Measurements from ENCODE around the gene RAET1G.
"Not testable (repeated sequence)": the region's sequence is repeated elsewhere in the genome, so short reads cannot be mapped to it uniquely, and the experiment has no call there.

Gene RAET1G

GRCh38 chr6:149909701-149910470, 13.0 kb downstream of the RAET1G start:
- DNase-seq: no peak

DNA sequence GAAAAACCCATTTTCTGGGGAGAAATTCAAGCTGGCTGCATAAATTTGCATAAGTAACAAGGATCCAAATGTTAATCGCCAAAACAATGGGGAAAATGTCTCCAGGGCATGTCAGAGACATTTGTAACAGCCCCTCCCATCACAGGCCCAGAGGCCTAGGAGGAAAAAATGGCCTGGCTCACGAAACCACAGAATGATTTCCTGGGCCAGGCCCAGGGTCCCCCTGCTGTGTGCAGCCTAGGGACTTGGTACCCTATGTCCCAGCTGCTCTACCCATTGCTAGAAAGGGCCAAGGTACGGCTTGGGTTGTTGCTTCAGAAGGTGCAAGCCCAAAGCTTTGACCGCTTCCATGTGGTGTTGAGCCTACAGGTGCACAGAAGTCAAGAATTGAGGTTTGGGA, 14.4 kb downstream of the RAET1G start:
- DNase-seq: not testable (repeated sequence)

DNA sequence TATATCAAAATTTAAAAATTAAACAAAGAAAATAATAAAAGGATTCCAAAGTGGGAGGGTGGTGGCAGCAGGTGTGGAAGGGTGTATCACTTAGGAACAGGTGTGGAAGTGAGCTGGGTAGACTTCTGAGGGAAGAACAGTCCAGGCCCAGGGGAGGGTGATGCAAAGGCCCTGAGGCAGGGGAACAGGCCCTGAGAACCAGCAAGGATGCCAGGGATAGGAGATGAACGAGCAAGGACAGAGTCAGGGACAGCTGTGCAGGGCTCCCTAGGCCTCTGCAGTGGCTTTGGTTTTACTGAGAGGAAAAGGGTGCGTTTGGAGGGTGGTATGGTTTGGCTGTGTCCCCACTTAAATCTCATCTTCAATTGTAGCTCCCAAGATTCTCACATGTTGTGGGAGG, 15.6 kb downstream of the RAET1G start:
- no peak for DNase-seq

DNA sequence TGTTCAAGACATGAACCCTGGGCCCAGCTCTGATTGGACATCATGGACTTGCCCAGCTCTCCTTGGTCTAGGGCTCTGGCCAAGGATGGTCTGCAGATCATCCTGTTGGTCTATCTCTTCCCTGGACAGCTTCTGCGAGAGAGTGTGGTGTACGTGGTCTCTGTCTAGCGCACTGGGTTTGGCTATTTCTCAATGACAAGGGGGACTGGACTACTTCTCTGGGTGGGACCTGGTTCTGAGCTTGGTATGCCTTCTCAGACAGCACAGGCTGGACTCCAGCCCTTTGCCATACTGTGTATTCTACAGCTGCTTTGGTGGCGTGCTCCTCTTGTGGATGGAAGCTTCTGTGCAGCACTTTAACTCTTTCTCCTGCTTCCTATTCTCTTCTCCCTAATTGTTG, 16.5 kb downstream of the RAET1G start:
- no peak for DNase-seq

GRCh38 chr6:149905911-149906371, 17.0 kb downstream of the RAET1G start:
- DNase-seq: peak; percentile 22

DNA sequence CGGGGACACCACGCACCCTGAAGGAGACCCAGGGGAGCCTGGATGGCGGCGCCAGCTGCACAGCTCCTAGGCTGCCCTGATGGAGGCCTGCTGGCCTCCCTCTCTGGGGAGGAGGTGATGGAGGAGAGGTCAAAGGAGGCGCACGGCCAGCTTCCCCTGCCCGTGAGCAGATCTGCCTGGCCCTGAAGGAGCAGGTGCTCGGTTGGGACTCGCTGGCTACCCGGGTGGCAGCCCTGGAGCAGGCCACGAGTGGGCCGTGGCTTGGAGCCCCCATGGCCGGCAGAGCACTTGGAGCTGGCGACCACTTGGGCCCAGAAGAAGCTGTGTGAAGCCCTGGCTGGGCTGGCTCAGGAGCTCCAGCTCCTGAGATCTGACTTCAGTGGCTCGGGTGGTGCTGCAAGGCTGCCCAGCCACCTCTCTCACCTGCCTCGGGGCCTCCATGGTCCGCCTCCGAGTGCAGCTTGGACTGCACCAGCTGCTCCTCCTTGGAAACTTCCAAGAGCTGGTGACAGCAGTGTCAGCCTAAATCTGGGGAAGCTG, 17.5 kb downstream of the RAET1G start:
- DNase-seq: no peak

- peak; percentile 51 for DNase-seq
These were observed 18.1 kb downstream of the RAET1G start for GRCh38 chr6:149904661-149905370.

DNA sequence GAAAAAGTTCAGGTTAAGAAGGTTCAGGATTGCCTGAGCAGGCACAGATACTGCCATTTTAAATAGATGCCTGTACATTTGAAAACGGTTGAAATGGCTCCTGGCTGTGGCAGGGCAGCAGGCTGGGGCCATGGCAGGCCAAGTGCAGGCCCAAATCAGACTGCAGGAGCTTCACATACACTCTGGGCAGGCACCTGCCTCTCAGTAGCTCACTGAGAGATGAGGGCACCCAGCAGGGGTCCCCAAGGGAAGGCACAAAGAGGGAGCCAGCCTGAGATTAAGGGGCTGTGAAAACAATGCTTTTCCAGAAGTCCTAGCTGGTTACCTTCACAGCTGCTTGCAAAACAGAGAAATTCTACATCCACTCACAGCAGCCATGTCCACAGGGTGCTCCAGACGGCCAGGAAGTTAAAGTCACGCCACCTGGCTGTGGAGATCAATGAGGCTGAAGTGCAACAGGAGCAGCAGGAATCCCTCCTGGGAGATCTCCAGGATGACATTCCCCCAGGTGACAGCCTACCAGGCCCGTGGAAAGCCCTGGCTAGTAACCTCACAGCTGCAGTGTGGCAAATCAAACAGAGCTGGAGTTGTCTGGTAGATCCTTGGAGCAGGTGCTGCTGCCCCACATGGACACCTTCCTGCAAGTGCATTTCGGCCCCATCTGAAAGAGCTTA, 18.8 kb downstream of the RAET1G start:
- peak; percentile 85 for DNase-seq

- no peak for DNase-seq
These were observed 21.3 kb downstream of the RAET1G start for GRCh38 chr6:149901444-149902140.

DNA sequence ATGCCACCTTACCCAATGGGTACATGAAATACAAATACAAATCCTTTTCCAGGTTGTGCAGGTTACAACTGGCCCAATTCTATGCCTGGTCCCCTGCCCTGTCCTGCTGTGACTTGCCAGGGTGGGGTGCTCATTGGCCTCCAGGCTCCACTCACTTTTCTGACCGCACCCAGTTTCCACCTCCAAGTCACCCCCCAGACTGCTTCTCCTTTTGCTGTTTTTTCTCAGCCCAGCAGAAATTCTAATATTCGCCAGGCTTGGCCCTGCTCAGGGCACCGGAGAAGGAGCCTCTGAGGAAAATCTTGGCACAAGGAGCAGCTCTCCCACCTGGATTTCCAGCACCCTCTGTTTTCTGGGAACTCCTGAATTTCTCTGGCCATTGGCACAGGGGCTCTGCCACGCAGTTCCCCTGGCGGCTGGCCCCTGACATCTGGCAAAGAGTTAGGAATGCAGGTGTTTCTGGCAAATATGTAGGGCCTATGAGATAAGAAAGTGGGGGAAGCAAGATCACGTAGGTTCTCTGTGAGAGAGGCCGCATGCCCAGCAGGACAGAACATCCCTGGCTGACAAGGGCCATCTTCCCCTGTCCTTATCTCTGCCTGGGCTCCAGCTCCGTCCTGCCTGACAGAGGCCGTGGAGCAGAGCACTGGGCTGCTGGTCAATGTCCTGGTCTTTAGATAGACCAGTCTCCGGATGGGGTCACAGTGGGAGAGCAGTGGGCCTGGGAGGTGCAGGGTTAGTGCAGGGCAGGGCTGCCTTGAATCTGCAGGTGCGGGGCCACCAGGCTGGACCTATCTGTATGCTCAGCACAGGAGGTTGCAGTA, 22.1 kb downstream of the RAET1G start:
- DNase-seq: no peak

DNA sequence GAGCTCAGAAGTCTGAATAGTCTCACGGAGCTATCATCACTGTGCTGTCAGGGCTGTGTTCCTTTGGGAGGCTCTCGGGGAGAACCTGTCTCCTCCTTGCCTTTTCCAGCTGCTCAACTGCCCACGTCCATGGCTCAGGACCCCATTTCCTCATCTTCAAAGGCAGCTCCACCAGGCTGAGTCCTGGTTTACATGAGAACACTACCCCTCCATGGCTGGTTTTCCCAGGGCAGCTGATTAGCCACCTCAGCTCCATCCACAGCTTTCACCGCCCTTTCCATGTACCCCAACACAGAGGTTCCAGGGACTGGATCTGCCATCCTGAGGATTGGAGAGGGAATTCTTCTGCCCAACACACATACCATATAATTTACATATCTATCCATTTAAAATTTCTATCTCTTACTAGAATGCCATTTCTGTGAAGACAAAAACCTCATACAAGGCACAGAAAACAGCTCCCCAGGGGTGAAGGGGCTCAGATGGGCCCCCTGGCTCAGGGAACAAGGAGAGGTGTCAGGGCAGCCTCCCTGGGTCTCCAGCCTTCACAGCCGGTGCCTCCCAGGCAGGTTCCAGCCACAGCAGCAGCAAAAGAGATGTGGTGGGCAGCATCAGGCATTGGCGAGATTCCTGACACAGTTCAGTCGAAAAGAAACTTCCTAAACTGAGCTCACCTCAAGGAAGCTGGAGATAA, 22.8 kb downstream of the RAET1G start:
- no peak for DNase-seq

GRCh38 chr6:149899486-149899885, 23.4 kb downstream of the RAET1G start:
- DNase-seq: no peak

GRCh38 chr6:149898966-149899365, 24.0 kb downstream of the RAET1G start:
- no peak for DNase-seq

- peak; percentile 30 for DNase-seq
These were observed 24.8 kb downstream of the RAET1G start, which contains the start of gene RAET1E for GRCh38 chr6:149897855-149898744. Gene RAET1E (minus strand): TSS chr6:149898113. CDS start chr6:149890901, 7,212 bp downstream.

GRCh38 chr6:149897015-149897697, 25.8 kb downstream of the RAET1G start:
- DNase-seq: no peak

DNA sequence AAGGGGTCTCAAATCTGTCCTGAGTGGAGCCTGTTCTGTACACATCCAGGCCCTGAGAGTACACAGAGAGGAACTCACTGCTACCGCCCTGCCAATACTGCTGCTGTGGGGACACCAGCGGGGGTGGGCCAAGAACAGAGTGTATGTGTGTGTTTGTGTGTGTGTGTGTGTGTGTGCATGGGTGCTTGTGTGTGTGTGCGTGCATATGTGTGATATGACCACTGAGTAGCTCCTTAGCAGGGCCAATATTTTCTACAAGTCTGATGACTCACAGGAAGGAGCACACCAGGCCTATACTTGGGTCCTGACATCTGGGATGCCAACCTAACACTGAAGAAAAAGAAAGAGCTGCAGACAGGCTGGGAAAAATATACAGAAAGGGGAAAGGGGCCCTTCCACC, 26.4 kb downstream of the RAET1G start:
- no peak for DNase-seq

DNA sequence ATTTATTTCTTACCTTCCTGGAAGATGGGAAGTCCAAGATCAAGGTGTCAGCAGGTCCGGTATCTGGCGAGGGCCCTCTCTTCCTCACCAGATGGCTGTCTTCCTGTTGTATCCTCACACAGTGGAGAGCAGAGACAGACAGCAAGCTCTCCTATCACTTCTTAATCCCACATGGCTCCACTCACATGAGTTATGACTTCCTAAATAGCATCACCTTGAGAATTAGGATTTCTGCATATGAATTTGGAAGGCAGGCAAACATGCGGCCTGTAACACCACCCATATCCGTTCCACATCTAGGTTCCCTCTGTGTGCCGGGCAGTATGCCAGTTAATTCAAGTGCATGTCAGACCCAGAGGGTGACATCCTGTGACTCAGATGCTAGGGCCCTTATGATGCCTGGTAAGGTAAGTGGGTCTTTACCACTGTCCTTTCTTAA, 27.1 kb downstream of the RAET1G start:
- DNase-seq: peak; percentile 91

- peak; percentile 72 for DNase-seq
These were observed 27.8 kb downstream of the RAET1G start for GRCh38 chr6:149895048-149895590.

DNA sequence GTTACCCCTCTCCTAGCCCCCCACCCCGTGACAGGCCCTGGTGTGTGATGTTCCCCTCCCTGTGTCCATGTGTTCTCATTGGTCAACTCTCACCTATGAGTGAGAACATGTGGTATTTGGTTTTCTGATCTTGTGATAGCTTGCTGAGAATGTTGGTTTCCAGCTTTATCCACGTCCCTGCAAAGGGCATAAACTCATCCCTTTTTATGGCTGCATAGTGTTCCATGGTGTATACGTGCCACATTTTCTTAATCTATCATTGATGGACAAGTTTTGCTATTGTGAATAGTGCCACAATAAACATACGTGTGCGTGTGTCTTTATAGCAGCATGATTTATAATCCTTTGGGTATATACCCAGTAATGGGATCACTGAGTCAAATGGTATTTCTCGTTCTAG, 31.1 kb downstream of the RAET1G start:
- not testable (repeated sequence) for DNase-seq
